ENCODE measurements around the gene WDR44.
"Not testable (repeated sequence)": the region's sequence is repeated elsewhere in the genome, so short reads cannot be mapped to it uniquely, and the experiment has no call there.

DNA sequence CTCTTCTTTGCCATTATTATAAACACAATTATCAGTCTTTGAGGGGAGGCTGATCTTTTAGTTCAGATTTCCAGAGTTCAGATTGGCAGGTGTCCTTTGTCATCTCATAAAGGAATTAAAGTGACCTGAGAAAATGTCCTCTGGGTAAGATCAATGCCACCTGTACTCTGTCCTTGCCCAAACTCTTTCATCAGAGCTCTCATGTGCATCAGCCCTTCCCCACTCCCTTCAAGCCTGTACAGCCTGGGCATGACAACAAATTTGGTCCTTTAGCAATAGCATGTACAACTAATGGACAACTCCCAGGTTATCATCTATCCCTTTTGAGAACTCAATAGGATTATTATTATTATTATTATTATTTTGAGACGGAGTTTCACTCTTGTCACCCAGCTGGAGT is 140.8 kb downstream of the WDR44 start:
- TF ChIP-seq, protein P1, sequence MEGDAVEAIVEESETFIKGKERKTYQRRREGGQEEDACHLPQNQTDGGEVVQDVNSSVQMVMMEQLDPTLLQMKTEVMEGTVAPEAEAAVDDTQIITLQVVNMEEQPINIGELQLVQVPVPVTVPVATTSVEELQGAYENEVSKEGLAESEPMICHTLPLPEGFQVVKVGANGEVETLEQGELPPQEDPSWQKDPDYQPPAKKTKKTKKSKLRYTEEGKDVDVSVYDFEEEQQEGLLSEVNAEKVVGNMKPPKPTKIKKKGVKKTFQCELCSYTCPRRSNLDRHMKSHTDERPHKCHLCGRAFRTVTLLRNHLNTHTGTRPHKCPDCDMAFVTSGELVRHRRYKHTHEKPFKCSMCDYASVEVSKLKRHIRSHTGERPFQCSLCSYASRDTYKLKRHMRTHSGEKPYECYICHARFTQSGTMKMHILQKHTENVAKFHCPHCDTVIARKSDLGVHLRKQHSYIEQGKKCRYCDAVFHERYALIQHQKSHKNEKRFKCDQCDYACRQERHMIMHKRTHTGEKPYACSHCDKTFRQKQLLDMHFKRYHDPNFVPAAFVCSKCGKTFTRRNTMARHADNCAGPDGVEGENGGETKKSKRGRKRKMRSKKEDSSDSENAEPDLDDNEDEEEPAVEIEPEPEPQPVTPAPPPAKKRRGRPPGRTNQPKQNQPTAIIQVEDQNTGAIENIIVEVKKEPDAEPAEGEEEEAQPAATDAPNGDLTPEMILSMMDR (IDR thresholded peaks at IDR 0.05 in 4 of 5, conservative IDR thresholded peaks at IDR 0.05 in 1 of 5): not testable (repeated sequence)
- not testable (repeated sequence) for TF ChIP-seq POLR2A (IDR thresholded peaks at IDR 0.05)
